Trophoblast cell (in vitro differentiated cells and primary cell): Measurements from ENCODE around the gene POMT2.
"Not testable (repeated sequence)": the region's sequence is repeated elsewhere in the genome, so short reads cannot be mapped to it uniquely, and the experiment has no call there.

ENCODE experiments used
- DNase-seq, 2 donors: peaks; one replicate each; pipeline ENCODE4 v3.0.0-alpha.2; 2016
- H2AFZ ChIP-seq: 2 replicates; pipeline ENCODE4 v1.6.1; 2013; ENCODE audit warnings: low read length, moderate library complexity, mild to moderate bottlenecking; ENCODE audit not compliant: insufficient read depth, poor library complexity
- H2AK5ac ChIP-seq: 2 replicates; pipeline ENCODE4 v1.6.1; 2013; ENCODE audit warnings: mild to moderate bottlenecking, low read length
- H2BK120ac ChIP-seq: 2 replicates; pipeline ENCODE4 v1.6.1; 2013; ENCODE audit warnings: low read length, mild to moderate bottlenecking, moderate library complexity; ENCODE audit not compliant: insufficient read depth, poor library complexity
- H2BK12ac ChIP-seq: 2 replicates; pipeline ENCODE4 v1.6.1; 2013; ENCODE audit warnings: mild to moderate bottlenecking, low read length, moderate library complexity
- H2BK5ac ChIP-seq: 2 replicates; pipeline ENCODE4 v1.6.1; 2013; ENCODE audit warnings: low read length, low read depth, moderate library complexity, mild to moderate bottlenecking; ENCODE audit not compliant: poor library complexity
- H3K14ac ChIP-seq: 2 replicates; pipeline ENCODE4 v1.6.1; 2013; ENCODE audit warnings: mild to moderate bottlenecking, low read length
- H3K18ac ChIP-seq: 2 replicates; pipeline ENCODE4 v1.6.1; 2013; ENCODE audit warnings: mild to moderate bottlenecking, low read length
- H3K23ac ChIP-seq: 2 replicates; pipeline ENCODE4 v1.6.1; 2013; ENCODE audit warnings: low read length
- H3K27ac ChIP-seq: 2 replicates; pipeline ENCODE4 v1.5.1; 2013; ENCODE audit warnings: low read depth, mild to moderate bottlenecking, inconsistent platforms, low read length, moderate library complexity
- H3K27me3 ChIP-seq: 2 replicates; pipeline ENCODE4 v1.6.1; 2013; ENCODE audit warnings: inconsistent platforms, mild to moderate bottlenecking, low read length, moderate library complexity; ENCODE audit not compliant: insufficient read depth
- H3K36me3 ChIP-seq, 2 experiments: 1 replicate in 1 of 2; 2 replicates in 1 of 2; pipeline ENCODE4 v1.6.1; 2013; ENCODE audit warnings: low read length in 2 of 2, mild to moderate bottlenecking in 2 of 2, moderate library complexity in 1 of 2; ENCODE audit not compliant: insufficient read depth in 2 of 2, control insufficient read depth in 1 of 2
- H3K4ac ChIP-seq: 2 replicates; pipeline ENCODE4 v1.6.1; 2013; ENCODE audit warnings: low read depth, mild to moderate bottlenecking, low read length, moderate library complexity
- H3K4me1 ChIP-seq, 2 experiments: 1 replicate in 1 of 2; 2 replicates in 1 of 2; pipeline ENCODE4 v1.6.1; 2013; ENCODE audit warnings: low read length in 2 of 2, mild to moderate bottlenecking in 2 of 2, moderate library complexity in 1 of 2; ENCODE audit not compliant: insufficient read depth in 2 of 2, control insufficient read depth in 1 of 2
- H3K4me2 ChIP-seq: 2 replicates; pipeline ENCODE4 v1.6.1; 2013; ENCODE audit warnings: inconsistent platforms, mild to moderate bottlenecking, low read length, moderate library complexity
- H3K4me3 ChIP-seq: 2 replicates; pipeline ENCODE4 v1.5.1; 2013; ENCODE audit warnings: mild to moderate bottlenecking, low read depth, low read length, inconsistent platforms
- H3K79me1 ChIP-seq: one replicate; pipeline ENCODE4 v1.6.1; 2013; ENCODE audit warnings: low read length
- H3K79me2 ChIP-seq: 2 replicates; pipeline ENCODE4 v1.6.1; 2013; ENCODE audit warnings: low read length, mild to moderate bottlenecking; ENCODE audit not compliant: control insufficient read depth, insufficient read depth, poor library complexity
- H3K9ac ChIP-seq: 2 replicates; pipeline ENCODE4 v1.6.1; 2013; ENCODE audit warnings: mild to moderate bottlenecking, low read length
- H3K9me3 ChIP-seq: 2 replicates; pipeline ENCODE4 v1.6.1; 2013; ENCODE audit warnings: low read depth, mild to moderate bottlenecking, control low read depth, inconsistent platforms, low read length; ENCODE audit not compliant: insufficient read depth
- H4K12ac ChIP-seq: 2 replicates; pipeline ENCODE4 v1.6.1; 2013; ENCODE audit warnings: low read depth, mild to moderate bottlenecking, low read length, moderate library complexity
- H4K8ac ChIP-seq: 2 replicates; pipeline ENCODE4 v1.6.1; 2013; ENCODE audit warnings: low read depth, mild to moderate bottlenecking, low read length, moderate library complexity
- H4K91ac ChIP-seq: one replicate; pipeline ENCODE4 v1.6.1; 2013; ENCODE audit warnings: low read depth, mild to moderate bottlenecking, low read length, moderate library complexity
- WGBS: extraction: QIAGEN DNeasy Blood & Tissue Kit; methylation state at CpG from one replicate; pipeline ENCODE4 v1.1.7; 2013; ENCODE audit warnings: missing lambda C conversion rate; ENCODE audit not compliant: insufficient read length, insufficient coverage; ENCODE audit errors: extremely low coverage; 5-methylcytosine and 5-hydroxymethylcytosine counted together

The POMT2 gene

DNA sequence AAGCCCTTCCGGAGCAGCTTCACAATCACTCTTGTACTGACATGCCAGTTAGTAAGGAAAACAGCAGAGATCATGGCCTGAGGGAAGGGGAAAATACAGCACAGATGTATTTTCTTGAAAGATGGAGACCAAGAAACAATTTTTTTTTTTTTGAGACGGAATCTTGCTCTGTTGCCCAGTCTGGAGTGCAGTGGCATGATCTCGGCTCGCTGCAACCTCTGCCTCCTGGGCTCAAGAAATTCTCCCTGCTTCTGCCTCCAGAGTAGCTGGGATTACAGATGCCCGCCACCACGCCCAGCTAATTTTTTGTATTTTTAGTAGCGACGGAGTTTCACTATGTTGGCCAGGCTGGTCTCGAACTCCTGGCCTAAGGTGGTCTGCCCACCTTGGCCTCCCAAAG lies 16.6 kb upstream of the POMT2 start:
- H3K23ac ChIP-seq, H3K18ac ChIP-seq, H2AFZ ChIP-seq, H3K4me3 ChIP-seq, H4K91ac ChIP-seq, H4K12ac ChIP-seq, DNase-seq, H3K4ac ChIP-seq, H2BK12ac ChIP-seq, H3K27me3 ChIP-seq, H3K27ac ChIP-seq, H4K8ac ChIP-seq, H2AK5ac ChIP-seq, H3K14ac ChIP-seq, H3K9ac ChIP-seq, H3K4me2 ChIP-seq, H2BK5ac ChIP-seq, H3K79me2 ChIP-seq, H3K4me1 ChIP-seq, H3K9me3 ChIP-seq, H2BK120ac ChIP-seq, H3K79me1 ChIP-seq: not testable (repeated sequence)
- no CpG with 5 or more reads among the region's 9 CpGs for WGBS
- H3K36me3 ChIP-seq: peaks cover 6 to 14% of the 10 kb centered on the region in 2 experiments

DNA sequence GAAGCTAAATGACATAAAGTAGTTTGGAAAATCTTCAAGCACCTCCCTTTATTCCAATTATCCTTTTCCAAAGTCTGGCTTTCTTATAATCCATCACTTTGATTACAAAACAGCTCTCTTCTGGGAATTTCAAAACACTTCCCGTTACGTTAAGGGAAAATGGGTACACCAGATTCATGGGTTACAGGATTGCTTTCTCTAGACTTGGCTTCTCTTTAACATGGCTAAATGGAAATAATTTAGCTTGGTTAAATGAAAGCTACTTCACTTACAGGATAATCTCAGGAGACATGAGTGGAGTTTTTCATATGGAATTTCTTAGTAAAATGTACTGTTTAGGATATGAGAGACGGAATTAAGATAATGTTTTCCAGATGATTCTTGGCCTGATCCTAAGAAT lies 14.9 kb upstream of the POMT2 start:
- no peak overlapping the region for H4K12ac ChIP-seq
- H3K14ac ChIP-seq: no peak overlapping the region
- peaks cover 3 to 7% of the 10 kb centered on the region in 2 experiments for H3K36me3 ChIP-seq
- H2BK12ac ChIP-seq: no peak overlapping the region
- no CpG with 5 or more reads among the region's 3 CpGs for WGBS
- H3K9ac ChIP-seq: no peak overlapping the region
- no peak overlapping the region for H3K18ac ChIP-seq
- no peak overlapping the region for H3K4me3 ChIP-seq
- no peak overlapping the region for H3K4ac ChIP-seq
- H3K27me3 ChIP-seq: no peaks in the 10 kb centered on the region
- H3K79me1 ChIP-seq: no peaks in the 10 kb centered on the region
- no peak overlapping the region for H2BK120ac ChIP-seq
- H3K79me2 ChIP-seq: no peaks in the 10 kb centered on the region
- H2BK5ac ChIP-seq: no peak overlapping the region
- no peak overlapping the region for H2AK5ac ChIP-seq
- H3K4me2 ChIP-seq: no peak overlapping the region
- no peak overlapping the region for H4K8ac ChIP-seq
- no peak overlapping the region for H4K91ac ChIP-seq
- no peak overlapping the region for H3K27ac ChIP-seq
- DNase-seq: no peak
- H3K9me3 ChIP-seq: no peaks in the 10 kb centered on the region
- H3K23ac ChIP-seq: no peak overlapping the region
- H2AFZ ChIP-seq: no peak overlapping the region
- H3K4me1 ChIP-seq: no peaks in the 10 kb centered on the region

DNA sequence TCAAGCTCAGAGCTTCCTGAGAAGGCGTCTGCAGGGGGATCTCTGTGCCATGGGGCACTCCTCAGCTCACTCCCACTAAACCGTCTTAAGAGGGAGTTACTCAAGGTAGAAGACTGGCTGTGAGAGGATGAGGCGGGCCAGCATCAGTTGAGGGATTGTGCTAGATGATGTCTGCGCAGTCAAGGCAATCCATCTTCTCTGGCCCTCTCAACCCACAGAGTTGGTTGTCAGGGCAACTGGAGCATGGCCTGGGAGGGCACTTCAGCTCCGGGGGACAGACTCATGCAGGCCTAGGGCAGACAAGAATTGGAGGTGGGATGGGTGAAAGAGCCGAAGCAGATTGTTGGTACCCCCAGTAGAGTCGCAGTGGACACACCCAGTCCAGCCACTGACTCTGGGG lies 9.2 kb upstream of the POMT2 start:
- H3K4me3 ChIP-seq: no peak overlapping the region
- no peak overlapping the region for H3K9ac ChIP-seq
- no peak for DNase-seq
- no peaks in the 10 kb centered on the region for H3K9me3 ChIP-seq
- H3K18ac ChIP-seq: no peak overlapping the region
- no peak overlapping the region for H3K4ac ChIP-seq
- H3K27me3 ChIP-seq: no peaks in the 10 kb centered on the region
- no peak overlapping the region for H2BK12ac ChIP-seq
- no peak overlapping the region for H2BK5ac ChIP-seq
- H4K91ac ChIP-seq: no peak overlapping the region
- no peak overlapping the region for H3K14ac ChIP-seq
- H3K36me3 ChIP-seq: peaks cover 0 to 2% of the 10 kb centered on the region in 2 experiments
- no peak overlapping the region for H3K27ac ChIP-seq
- no peak overlapping the region for H2BK120ac ChIP-seq
- H3K4me1 ChIP-seq: peaks cover 3 to 7% of the 10 kb centered on the region in 2 experiments
- WGBS: no CpG with 5 or more reads among the region's 7 CpGs
- H3K79me2 ChIP-seq: no peaks in the 10 kb centered on the region
- H4K12ac ChIP-seq: no peak overlapping the region
- no peak overlapping the region for H3K23ac ChIP-seq
- no peak overlapping the region for H2AK5ac ChIP-seq
- H4K8ac ChIP-seq: no peak overlapping the region
- no peak overlapping the region for H2AFZ ChIP-seq
- H3K4me2 ChIP-seq: no peak overlapping the region
- no peaks in the 10 kb centered on the region for H3K79me1 ChIP-seq

DNA sequence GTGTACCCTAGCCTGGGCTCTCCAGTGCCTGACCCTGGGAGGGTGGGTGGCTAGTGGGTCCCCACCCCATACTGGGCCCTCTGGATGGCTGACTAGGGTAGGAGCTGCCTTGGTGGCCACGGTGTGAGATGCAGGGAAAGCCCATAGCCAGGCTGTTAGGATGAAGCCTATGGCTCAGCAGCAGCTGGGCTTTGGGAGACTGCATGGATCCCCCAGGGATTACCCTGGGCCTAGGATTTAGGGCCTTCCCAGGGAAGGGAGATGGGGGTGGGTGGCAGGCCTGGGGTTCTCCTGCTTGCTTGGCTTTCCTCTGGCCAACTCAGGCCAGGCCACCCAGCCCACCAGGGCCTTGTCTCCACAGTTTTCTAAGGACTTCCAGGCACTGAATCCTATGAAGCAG lies 6.4 kb upstream of the POMT2 start:
- H3K4me2 ChIP-seq: no peak overlapping the region
- no peak overlapping the region for H4K12ac ChIP-seq
- H3K9me3 ChIP-seq: no peaks in the 10 kb centered on the region
- H2BK5ac ChIP-seq: no peak overlapping the region
- H4K91ac ChIP-seq: no peak overlapping the region
- no peak overlapping the region for H3K27ac ChIP-seq
- H3K27me3 ChIP-seq: no peaks in the 10 kb centered on the region
- H3K4me3 ChIP-seq: no peak overlapping the region
- H2BK120ac ChIP-seq: no peak overlapping the region
- no peak overlapping the region for H3K14ac ChIP-seq
- H3K4me1 ChIP-seq: peaks cover 3 to 15% of the 10 kb centered on the region in 2 experiments
- no peaks in the 10 kb centered on the region for H3K79me1 ChIP-seq
- H3K23ac ChIP-seq: no peak overlapping the region
- peaks cover 0 to 2% of the 10 kb centered on the region in 2 experiments for H3K36me3 ChIP-seq
- H4K8ac ChIP-seq: no peak overlapping the region
- no peak overlapping the region for H3K18ac ChIP-seq
- H3K79me2 ChIP-seq: no peaks in the 10 kb centered on the region
- no peak overlapping the region for H2BK12ac ChIP-seq
- no peak overlapping the region for H2AFZ ChIP-seq
- no peak overlapping the region for H3K4ac ChIP-seq
- H2AK5ac ChIP-seq: no peak overlapping the region
- no peak for DNase-seq
- no peak overlapping the region for H3K9ac ChIP-seq
- no CpG with 5 or more reads among the region's 1 CpG for WGBS
